ENCODE results near the gene TRAPPC10.

The TRAPPC10 gene

DNA sequence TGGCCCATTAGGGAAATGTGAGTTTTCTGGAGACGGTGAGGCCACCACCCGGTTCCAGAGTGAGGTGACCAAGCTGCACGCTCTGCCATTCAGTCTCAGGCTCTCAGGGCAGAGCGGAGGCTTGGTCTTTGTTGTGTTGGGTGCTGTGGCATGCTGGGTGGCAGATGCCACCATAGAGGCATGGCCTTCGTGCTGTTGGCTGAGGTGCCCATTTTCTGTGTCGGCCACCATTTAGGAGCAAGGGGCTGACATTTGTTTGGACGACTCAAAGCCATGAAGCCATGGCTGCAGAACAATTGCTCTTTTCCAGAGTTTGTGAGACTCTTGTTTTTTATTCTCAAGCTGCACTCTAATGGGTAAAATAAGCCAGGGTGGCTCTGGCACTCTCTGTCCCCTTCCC, 58.3 kb downstream of the TRAPPC10 start:
- FAIRE-seq, result no peak

DNA sequence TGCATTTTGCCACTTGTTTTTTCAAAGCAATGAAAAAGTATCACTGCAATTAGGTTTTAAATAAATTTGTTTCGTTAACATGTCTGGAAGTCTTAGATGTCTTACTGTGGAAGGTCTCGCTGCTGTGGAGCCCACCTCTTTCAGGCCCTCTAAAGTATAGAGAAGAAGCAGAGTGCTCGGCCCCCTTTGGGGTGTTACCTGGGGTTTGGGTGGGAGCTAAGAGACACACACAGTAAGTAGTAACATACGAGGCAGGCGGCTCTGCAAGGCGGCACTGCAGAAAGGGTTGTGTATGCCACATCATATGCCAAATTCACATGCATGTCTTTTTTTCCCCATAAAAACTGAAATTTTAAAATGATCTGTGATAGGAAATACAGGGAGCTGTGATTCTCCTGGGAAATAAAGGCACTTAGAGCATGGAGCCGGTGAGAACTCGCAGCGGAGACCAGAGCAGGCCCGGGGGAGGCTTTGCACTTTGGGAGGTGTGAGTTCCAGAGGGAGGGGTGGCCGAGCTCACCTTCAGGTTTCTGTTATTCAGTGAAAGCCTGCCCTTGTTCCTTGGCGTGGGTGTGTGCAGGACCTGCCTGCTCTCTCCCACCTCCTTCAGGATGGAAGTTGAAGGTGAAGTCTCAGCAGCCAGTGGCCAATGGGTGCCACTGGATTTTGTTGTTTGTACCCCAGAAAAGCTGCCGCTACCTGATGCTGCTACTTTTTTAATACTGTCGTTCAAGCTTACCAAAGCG, 59.4 kb downstream of the TRAPPC10 start:
- FAIRE-seq, result no peak

DNA sequence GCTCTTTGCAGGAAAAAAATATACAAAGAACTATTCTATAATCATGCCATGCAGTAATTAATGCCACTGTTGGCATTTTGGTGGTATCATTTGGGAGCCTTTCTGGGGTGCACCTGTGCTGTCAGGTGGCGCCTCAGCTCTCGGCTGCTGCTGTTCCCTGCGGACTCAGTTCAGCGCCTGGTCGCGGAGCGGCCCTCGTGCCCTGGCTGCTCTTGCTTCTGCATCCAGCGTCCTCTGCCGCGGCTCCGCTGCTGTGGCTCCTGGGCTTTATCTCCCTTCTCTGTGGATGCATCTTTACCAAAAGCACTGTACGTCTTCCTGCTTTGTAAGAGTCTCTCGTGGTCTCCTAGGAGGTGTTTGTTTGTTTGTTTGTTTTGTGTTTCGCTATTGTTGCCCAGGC, 60.0 kb downstream of the TRAPPC10 start:
- FAIRE-seq, result no peak

DNA sequence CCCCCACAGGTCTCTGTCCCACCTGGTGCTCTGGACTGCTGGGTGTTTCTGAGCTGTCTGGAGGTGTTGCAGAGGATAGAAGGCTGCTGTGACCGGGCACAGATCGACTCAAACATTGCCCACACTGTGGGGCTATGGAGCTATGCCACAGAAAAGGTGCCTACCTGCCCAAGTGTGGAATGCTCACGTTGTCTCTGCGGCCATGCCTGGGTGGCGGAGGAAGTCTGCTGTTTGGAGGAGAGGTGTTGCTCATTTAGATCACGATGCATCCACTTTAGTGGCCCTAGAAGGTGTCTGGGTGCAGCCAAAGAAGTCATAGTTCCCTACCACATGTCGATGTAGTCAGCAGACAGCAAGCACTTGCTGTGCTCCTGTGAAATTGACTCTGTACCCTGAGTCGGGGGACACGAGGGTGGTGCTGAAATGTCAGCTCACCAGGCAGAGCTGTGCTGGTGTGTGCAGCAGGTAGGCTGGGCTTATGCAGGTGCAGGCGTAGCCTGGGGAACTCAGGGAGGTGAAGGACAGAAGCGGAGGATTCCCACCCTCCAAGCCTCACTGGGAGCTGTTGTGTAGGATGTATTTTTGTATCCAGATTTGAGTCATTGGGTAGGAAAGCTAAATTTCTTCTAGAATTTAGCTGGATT, 62.3 kb downstream of the TRAPPC10 start:
- no peak for FAIRE-seq

DNA sequence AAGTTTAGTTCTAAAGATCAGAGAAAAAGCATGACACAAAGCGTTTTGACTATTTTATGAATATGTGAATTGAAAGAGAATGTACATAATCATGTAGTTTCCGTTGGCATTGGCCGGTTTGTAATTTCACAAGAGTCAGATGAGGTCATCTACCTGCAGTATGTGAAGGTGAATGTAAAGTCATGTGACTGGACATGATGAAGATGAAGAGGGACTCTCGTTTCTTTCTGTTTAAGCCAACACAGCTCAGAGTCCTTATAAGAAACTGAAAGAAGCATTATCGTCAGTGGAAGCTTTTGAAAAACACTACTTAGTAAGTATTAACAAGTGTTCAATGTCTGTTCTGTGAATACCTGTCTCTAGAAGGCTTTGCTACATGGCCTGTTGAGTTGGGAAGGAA, 64.2 kb downstream of the TRAPPC10 start:
- no peak for FAIRE-seq

DNA sequence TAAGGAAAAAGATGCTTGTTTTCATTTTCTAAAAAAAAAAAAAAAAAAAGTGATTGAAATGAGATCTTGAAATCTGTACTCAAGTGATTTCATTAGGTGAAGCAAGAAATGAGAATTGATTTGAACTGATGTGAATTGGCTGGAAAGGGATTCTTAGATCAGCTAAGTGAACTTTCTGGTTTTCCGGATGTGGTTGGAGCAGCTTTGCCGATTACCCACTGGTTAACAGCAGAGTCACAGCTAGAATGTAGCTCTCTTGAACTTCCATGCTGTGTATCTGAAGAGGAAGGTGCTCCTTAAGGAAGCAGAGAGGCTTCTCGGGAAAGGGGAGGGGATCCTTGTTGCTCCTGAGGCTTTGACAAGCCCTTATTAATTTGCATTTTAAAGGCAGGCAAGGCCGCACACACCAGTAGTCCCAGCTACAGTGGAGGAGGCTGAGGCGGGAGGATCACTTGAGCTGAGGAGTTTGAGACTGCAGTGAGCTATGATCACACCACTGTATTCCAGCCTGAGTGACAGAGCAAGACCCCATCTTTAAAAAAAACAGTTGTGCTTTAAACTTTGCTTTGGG, 66.4 kb downstream of the TRAPPC10 start:
- no peak for FAIRE-seq

DNA sequence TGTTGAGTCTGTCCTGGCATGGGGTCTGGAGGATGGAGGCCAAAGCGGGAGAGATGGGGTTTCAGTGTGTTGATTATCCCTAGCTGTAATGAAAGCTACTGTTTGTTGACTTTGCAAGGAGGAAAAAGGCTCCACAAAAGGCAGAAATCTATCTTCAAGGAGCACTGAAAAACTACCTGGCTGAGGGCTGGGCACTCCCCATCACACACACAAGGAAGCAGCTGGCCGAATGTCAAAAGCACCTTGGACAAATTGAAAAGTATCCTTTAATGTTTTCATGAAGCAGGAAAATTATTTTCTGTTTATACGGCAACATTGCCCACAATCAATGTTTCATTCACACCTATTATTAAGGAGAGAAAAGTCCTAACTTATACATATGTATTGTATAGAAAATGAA, 67.3 kb downstream of the TRAPPC10 start:
- no peak for FAIRE-seq

DNA sequence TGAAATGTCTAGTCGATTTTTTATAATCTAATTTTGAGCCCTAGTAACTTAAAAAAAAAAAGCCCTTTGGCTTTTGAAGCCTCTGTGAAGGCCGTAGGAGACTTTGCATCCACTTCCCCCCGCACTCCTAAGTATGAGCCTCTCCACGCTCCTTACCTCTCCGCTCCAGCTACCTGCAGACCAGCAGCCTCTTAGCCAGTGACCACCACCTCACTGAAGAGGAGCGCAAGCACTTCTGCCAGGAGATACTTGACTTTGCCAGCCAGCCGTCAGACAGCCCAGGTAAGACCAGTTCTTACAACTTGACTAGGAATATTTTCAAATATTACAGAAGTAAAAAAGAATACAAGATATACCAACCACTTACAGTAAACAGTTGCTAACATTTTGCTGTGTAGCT, 67.7 kb downstream of the TRAPPC10 start:
- FAIRE-seq, result no peak

DNA sequence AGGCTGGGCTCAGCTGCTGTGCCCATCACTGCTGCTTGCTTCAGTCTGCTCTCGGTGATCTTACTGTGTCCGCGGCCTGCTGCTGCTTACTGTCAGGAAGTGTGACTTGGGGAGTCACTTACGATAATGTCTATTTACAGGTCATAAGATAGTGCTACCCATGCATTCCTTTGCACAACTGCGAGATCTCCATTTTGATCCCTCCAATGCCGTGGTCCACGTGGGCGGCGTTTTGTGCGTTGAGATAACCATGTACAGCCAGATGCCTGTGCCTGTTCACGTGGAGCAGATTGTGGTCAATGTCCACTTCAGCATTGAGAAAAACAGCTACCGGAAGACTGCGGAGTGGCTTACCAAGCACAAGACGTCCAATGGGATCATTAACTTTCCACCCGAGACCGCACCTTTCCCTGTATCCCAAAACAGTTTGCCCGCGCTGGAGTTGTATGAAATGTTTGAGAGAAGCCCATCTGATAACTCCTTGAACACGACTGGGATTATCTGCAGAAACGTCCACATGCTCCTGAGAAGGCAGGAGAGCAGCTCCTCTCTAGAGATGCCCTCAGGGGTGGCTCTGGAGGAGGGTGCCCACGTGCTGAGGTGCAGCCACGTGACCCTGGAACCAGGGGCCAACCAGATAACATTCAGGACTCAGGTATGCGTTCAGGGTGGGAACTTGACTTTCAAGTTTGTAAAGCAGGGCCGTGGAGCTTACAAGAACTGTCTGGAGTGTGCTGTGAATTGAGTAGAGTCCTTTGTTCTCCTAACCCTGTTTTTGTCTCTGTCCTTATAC, 70.7 kb downstream of the TRAPPC10 start:
- no peak for FAIRE-seq

DNA sequence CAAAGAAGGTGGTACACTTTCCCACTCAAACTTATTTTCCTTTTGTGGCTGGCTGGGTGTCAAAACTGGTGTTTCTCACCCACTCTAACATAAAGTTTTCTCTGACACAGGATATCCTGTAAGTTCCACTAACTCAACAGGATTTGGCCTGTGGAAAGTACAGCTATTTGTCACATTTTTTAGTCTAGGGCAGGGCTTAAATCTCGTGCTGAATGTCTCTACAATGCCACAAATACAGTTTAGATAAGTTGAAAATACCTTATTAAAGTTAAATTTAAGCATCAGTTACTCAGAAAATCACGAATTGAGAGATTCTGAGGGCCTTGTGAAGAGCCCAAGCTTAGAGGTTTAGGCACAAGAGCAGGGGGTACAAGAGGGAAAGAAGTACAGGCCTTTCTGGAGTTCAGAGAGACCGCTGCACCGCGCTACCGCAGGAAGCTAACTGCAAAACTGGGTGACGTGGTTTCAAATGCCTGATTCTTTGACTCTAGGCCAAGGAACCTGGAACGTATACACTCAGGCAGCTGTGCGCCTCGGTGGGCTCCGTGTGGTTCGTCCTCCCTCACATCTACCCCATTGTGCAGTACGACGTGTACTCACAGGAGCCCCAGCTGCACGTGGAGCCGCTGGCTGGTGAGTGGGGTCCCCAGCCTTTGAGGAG, 71.7 kb downstream of the TRAPPC10 start:
- FAIRE-seq, result no peak

DNA sequence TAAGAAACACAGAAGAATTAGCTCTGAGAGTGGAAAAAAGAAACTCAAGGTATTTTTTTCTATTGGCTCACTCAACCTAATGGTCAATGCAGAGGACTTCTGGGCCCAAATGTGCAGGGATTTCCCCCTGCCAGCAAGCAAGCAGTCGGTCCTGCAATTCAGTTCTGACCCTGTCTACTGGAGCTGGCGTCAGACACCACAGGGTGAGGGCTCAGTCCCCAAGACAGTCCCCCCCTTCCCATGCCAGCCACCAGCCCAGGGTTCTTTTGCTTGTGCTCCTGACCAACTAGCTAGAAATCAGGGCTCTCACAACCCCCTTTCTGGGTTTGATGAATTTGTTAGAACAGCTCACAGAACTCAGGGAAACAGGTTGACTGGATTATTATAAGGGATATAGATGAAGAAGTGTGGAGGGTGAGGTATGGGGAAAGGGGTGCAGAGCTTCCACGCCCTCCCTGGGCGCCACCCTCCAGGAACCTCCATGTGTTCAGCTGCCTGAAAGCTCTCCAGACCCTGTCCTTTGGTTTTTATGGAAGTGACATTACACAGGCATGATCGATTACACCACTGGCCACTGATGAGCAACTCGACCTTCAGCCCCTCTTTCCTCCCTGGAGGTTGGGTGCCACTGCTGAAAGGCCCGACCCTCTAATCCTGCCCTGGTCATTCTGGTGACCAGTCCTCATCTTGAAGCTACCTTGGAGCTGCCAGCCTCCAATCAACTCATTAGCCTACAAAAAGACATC, 72.6 kb downstream of the TRAPPC10 start:
- FAIRE-seq, result no peak

DNA sequence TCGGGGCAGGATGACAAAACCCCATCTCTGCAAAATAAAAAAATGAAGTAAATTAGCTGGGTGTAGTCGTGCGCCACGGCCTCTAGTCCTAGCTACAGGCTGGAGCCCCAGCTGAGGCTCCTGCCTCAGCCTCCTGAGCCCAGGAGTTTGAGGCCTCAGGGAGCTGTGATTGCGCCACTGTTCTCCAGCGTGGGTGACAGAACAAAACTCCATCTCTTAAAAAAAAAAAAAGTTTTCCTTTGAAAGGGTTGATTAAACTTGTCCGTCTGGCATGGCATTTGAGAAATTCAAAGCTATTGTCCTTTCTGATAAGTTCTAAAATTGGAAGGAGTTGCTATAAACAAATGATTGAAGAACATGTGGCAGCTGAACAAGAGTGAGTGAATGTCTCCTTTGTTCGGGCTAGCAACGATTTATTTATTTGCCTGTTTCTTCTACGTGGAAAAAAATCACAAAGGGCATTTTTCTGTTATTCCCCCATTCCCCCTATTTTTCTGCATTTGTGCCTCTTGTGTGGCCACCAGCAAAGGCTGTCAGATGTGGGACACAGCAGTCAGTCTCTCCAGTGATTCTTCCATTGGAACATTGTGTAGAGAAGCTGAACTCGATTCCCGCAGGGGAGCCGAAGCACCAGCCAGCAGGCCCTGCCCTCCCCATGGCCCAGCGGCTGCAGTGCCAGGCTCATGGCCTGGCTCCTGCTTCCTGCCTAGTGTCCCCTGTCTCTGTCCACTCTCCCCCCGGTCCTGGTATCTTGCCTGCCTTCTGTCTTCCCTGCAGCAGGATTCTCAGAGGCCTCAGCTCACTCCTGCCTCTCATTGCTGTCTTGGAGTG, 73.6 kb downstream of the TRAPPC10 start:
- FAIRE-seq, result no peak

DNA sequence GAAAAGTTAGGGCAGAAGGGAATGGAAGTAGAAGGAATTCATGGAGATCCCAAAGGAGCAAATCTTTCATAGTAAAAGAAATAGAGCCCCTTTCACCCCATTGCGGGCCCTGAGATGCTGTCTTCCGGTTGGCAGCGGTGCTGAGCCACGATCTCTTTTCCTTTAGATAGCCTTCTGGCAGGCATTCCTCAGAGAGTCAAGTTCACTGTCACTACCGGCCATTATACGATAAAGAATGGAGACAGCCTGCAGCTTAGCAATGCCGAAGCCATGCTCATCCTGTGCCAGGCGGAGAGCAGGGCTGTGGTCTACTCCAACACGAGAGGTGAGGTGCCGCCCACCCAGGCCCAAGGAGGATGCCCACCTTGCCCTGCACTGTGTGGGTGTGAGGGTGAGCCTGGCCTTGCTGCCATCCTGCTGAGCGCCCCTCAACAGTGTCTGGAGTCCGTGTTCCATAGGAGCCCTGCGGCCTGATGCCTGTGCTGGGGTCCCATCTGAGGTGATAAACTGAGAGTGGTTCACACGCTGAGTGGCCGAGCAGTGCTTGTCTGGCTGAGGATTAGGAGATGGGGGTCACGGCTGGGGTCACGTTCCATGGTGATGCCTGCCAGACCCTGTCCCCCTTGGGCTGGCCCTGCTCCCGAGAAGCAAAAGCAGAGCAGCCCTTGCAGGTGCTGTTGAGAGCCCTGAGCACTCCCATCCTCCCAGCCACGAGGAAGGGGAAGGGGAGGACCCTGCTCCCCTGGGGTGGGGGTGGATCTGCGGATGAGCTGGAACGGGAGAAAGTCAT, 74.7 kb downstream of the TRAPPC10 start:
- no peak for FAIRE-seq

DNA sequence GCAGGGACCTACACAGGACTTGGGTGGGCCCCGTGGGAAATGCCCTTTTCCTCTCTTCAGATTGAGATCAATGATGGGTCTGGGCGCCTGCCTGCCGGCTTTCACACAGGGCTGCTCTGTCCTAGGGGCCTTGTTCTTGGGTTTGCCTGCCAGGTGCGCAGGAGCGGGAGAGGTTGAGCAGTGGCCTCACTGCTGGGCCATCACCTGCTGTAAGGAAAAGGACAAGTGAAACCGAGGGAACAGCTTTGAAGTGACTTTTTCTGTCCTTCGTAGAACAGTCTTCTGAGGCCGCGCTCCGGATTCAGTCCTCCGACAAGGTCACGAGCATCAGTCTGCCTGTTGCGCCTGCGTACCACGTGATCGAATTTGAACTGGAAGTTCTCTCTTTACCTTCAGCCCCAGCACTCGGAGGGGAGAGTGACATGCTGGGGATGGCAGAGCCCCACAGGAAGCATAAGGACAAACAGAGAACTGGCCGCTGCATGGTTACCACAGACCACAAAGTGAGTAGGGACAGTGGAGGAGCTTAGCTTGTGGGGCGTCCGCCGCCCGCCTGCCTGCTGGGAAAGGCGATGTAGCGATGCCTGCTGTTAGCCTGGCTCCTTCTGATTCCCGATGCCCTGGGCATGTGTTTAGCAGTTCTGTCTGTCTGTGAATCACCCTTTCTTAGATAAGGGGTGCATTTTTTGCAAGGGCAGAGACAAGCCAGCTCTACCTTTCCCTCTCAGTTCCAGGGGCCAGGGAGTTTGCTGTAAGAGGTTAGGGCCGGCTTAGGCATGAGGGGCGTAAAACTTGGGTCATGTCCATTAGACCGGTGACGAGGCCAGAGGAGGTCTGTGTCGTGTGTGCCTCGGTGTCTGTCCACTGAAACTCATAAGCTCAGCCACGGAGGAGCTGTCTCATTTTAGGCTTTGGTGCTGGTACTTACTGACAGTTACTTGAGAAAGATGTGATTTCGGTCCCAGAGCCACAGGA, 75.6 kb downstream of the TRAPPC10 start:
- FAIRE-seq, result no peak

DNA sequence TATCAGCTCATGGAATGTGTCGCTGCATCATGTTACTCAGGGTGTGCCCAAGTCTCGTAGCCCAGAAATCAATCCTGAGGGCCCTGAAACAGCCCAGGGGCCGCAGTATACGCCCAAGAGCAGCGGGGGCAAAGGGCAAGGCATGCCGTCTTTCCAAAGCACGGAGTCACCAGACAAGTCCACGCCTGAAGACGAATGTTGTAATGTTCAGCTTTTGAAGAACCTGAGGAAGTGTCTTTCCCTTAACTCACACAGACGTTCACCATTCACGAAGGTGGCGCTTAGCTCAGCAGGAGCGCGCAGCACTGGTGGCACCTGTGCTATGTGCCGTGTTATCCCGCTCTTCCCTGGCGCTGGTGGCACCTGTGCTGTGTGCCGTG, 76.3 kb downstream of the TRAPPC10 start:
- FAIRE-seq, result no peak

DNA sequence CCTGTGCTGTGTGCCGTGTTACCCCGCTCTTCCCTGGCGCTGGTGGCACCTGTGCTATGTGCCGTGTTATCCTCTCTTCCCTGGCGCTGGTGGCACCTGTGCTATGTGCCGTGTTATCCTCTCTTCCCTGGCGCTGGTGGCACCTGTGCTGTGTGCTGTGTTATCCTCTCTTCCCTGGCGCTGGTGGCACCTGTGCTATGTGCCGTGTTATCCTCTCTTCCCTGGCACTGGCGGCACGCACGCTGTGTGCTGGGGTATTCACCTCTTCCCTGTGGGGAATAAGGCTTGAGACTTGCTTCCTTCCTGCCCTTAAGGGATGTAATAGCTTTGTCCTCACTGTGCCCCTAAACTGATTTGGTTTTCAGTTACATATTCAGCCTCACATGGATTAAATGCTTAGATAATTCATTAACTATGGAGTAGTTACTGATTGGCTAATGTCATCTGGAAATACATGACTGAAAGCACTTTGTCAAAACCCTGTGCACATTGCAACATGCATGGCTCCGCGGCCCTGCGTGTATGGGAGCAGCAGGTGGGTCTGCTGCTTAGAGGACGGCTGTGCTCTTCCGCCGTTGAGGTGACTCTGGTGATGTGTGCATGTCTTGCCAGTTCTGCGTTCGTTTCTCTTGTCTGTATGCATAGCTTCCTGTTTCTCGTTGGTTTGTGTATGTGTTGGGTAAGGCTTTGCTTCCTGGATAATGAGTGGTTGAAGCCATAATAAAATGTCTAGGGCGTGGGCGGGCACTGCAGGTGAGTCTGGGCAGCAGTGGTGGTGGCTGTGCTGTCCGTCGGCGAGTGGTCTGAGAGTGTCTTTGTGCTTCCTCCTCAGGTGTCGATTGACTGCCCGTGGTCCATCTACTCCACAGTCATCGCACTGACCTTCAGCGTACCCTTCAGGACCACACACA, 77.1 kb downstream of the TRAPPC10 start:
- no peak for FAIRE-seq

DNA sequence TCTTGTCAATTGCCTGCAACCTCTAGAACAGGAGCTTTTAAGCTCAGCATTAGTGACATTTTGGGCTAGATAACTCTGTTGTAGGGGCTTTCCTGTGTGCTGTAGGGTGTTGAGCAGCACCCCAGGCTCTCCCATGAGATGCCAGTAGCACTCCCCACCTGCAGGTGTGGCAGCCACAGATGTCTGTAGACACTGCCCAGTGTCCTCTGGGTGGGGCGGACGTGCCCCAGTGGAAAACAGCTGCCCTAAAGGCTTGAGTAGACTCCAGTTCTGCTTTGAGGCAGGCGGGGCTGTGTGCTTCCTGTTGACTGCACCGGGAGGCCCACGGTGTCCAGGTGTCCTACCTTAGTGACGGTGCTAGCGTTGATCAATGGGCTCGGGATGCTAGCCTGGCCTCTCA, 78.2 kb downstream of the TRAPPC10 start:
- FAIRE-seq, result no peak

DNA sequence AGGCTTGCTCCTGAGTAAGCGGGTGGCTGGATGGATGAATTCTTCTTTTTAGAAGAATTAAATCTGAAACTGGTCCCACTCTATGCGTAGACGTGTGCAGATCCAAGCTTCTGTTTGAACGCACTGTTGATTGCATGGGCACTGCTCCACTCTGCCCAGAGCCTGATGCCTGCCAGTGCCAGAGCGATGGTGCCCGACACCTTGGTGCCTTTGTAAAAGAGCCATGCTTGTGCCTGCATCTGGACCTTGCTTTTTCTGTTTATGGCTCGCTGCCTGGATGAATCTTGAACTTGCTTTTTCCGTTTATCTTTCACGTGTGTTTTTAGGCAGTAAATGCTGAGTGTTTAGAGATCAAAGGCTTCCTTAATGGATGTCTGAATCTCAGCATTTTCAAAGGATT, 80.1 kb downstream of the TRAPPC10 start:
- no peak for FAIRE-seq

All from islet of Langerhans (tissue), 1 donor.